GM12875 (cell line): Measurements from ENCODE around the gene ANKDD1B.
"Not testable (repeated sequence)": the region's sequence is repeated elsewhere in the genome, so short reads cannot be mapped to it uniquely, and the experiment has no call there.

Source experiments
- H3K4me3 ChIP-seq: one replicate; pipeline ENCODE4 v1.5.1; 2011; ENCODE audit warnings: low read depth, low read length, control low read depth
- CTCF ChIP-seq: IDR thresholded peaks from 2 replicates; pipeline ENCODE4 v1.5.1; 2011; ENCODE audit warnings: low read depth, mild to moderate bottlenecking, control low read depth, inconsistent platforms, low read length, moderate library complexity, borderline replicate concordance; ENCODE audit not compliant: insufficient read depth

ANKDD1B gene

GRCh38 chr5:75584641-75585040, 26.6 kb upstream of the ANKDD1B start:
- H3K4me3 ChIP-seq, result no peak overlapping the region
- TF ChIP-seq CTCF, result no peak

GRCh38 chr5:75588666-75589065, 22.6 kb upstream of the ANKDD1B start:
- no peak overlapping the region for H3K4me3 ChIP-seq
- TF ChIP-seq CTCF, result no peak

- H3K4me3 ChIP-seq, result no peak overlapping the region
- no peak for TF ChIP-seq CTCF
Measured at GRCh38 chr5:75600535-75600934, 10.7 kb upstream of the ANKDD1B start.

GRCh38 chr5:75601567-75601966, 9.7 kb upstream of the ANKDD1B start:
- no peak overlapping the region for H3K4me3 ChIP-seq
- no peak for TF ChIP-seq CTCF

GRCh38 chr5:75601996-75602395, 9.3 kb upstream of the ANKDD1B start:
- no peak for TF ChIP-seq CTCF
- H3K4me3 ChIP-seq, result no peak overlapping the region

GRCh38 chr5:75603371-75603770, 7.9 kb upstream of the ANKDD1B start:
- no peak for TF ChIP-seq CTCF

GRCh38 chr5:75603821-75604220, 7.4 kb upstream of the ANKDD1B start:
- no peak overlapping the region for H3K4me3 ChIP-seq
- no peak for TF ChIP-seq CTCF

More at GRCh38 chr5:75603371-75603770, 7.9 kb upstream of the ANKDD1B start:
- no peak overlapping the region for H3K4me3 ChIP-seq

GRCh38 chr5:75607341-75607740, 3.9 kb upstream of the ANKDD1B start:
- not testable (repeated sequence) for H3K4me3 ChIP-seq
